GM19239 (cell line): ENCODE results near the gene ATXN7L1.

Experiments used
- DNase-seq: peaks from one replicate; pipeline ENCODE4 v3.0.0; 2011; ENCODE audit warnings: low spot score; ENCODE audit not compliant: insufficient read length
- FAIRE-seq: peaks from 2 replicates; lab custom pipeline; 2011; peaks lifted over from hg19 to GRCh38; lab: Jason Lieb, UNC

Gene ATXN7L1

DNA sequence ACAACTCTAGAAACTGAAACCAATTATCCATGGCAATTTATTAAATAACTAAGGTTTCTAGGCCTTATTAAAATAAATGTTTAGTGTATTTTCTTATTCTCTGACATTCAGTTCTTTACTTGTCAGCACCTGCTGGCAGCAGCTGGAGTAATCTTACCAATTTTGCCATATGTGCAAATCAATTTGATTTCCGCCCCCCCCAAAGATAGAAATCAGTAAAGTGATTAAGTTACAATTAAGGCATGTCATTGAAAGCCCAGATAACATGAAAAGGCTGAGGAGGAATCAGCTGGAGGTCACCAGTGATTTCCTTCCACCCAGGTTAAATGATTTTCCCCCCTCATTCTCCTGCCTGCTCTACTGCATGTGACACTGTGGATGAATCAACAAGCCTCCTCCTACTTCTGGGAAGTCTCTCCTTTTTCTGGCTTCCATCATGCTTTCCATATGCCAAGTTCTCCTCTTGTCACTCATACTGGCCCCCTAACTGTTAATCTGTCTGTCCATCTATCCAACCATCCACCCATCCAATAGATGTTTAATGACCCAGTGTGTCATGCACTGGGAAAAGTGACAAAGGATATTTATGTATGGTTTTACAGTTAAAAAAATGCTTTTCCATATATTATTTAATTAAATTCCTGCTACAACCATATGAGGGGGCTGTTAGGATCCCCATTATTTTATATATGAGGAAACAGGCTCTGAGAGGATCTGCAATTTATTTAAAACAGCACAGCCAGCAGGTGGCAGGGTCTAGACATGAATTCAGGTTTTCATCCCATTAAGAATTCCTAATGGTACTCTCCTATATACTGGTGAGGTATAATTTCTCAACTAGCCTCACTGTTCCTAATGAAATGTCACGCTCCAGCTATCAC lies 116.5 kb downstream of the ATXN7L1 start:
- FAIRE-seq (no peak), DNase-seq (no peak)

DNA sequence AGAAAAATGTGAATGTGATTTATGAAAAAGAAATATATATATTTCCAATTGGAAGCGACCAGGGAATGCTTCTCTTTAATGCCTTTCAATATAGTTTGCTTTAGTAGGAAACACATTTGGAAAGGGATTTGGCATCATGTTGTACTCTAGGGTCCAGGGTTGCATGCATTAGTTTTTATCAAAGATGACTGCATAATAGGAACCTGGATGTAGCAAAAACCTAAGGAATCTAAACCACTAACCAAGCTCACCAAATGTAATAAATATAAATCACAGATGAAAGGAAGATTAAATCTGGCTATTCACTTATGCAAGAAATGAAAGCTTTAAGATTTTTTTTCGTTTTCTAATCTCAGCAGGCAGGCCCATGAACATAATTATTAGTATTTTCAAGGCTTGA lies 120.0 kb downstream of the ATXN7L1 start:
- FAIRE-seq (no peak), DNase-seq (no peak)

GRCh38 chr7:105752671-105753275 lies 123.6 kb downstream of the ATXN7L1 start:
- FAIRE-seq (no peak), DNase-seq (no peak)

DNA sequence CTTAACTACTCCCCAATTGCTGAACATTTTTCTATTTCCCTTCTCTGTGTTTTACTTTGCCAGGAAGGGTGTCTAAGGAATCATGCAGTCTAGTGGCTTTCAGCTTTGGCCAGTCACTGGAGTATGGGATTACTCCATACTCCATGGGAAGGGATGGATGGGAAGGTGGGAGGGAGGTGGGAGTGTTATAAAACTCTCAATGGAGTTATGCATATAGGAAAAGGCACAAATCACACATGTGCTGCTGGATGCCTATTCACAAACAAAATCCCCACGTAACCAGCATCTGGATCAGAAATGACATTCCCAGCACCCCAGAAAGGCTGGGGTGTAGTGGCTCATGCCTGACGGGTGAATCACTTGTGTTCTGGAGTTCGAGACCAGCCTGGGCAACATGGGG lies 125.3 kb downstream of the ATXN7L1 start:
- DNase-seq (no peak), FAIRE-seq (no peak)

GRCh38 chr7:105748701-105749100 lies 127.7 kb downstream of the ATXN7L1 start:
- DNase-seq = no peak
- no peak for FAIRE-seq

GRCh38 chr7:105745681-105746330 lies 130.6 kb downstream of the ATXN7L1 start:
- DNase-seq = no peak

GRCh38 chr7:105744258-105744657 lies 132.1 kb downstream of the ATXN7L1 start:
- DNase-seq (no peak), FAIRE-seq (no peak)

More at GRCh38 chr7:105745681-105746330, 130.6 kb downstream of the ATXN7L1 start:
- FAIRE-seq = no peak

DNA sequence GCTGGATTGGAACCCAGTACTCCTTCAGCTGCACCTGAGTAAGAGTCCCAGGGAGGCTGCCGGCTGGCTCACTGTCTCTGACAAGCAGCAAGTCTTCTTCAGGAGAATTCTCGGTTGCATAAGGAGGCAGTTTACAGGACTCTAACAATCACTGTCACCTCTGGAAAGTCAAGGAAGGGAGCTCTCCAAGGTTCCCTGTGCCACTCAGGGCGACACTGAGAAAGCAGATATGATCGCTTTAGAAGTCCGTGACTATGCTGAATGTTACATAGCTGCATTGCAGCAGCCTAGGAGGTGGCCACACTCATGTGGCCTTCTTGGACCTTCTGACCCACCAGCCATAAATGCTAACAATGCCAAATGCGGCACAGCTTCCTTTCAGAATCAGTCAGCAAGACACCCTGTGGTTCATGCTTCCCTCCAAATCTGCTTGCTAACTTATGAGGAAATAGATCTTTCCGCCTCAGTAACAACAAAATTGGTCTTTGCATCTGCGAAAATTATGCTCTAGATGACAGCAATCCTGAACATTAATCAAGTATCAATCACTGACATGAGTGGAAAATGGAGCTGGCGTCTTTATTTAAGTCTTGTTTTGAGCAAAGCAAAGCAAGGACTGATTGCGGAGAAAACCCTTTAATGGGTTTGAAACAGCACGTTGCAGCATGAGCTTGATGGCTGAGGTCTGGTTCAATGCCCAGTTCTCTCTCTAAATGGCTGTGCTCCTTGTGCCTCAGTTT lies 132.9 kb downstream of the ATXN7L1 start:
- DNase-seq (no peak), FAIRE-seq (peak; percentile 70)

DNA sequence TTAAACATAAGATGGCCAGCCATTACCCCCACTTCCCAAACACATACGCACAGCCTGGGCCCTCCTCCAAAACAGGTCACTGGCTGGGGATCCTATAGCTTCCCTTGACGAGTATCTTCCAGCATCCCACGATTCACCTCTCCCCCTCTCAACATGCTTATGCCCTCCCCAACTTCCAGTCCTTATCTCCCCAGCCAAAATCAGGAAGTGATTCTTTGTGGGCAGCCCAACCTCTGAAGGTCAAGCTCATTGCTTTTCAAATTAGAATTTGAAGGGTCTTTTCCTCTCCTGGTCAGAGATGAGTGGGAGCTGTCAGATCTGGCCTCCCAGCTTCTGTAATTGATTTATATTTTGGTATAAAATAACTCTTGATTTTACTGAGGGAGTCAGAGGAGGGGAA lies 133.6 kb downstream of the ATXN7L1 start:
- no peak for FAIRE-seq
- DNase-seq = no peak

DNA sequence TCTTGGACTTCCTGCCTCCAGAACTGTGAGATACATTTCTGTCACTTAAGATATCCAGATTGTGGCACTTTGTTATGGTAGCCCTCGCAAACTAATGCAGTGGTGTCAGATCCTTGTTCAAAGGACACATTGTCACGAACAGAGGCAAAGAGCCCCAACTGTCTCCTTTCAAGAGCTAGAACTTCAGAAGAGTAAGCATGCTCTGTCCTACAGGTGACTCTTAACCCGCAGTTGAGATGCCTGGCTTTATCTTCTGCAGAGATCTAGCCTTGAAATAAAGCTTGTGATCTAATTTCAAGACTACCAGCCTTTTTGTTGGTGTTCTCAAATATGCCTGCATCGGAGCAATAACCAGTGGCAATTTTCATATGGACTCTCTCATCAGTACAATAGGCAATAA lies 134.4 kb downstream of the ATXN7L1 start:
- no peak for FAIRE-seq
- DNase-seq = no peak

DNA sequence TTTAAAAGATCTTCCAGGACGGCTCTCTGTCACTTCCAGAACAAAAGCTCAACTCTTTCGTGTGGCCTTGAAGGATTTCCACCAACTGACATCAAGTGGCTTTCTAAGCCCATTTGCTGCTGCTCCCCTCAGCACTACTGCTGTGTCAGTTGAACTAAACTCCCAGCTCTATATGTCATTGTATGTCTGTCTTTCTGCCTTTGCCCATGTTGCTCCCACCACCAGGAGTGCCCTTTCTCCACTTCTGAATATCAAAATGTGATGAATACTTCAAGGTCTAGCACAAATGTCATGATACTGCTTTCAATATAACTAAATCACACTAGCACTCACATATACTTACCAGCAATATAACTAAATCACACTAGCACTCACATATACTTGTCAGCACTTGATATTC lies 138.3 kb downstream of the ATXN7L1 start:
- FAIRE-seq (no peak), DNase-seq (no peak)

DNA sequence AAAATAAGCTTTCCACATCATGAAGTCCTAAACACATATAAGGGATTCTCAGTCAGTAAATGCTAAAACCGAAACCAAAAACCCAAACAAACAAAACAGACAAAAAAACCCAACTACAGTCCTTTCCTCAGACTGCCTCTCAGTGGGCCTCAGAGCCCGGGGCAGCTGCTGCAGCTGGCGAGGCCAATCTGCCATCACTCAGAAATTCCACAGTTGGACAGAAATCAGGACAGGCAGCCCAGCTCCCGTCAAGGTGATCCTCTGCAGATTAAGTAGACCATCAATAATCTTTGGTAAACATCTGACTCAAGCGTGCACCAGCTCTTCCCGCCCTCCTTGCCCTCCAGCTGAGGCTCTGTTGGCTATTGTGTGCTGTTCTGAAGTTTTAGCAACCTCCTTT lies 142.2 kb downstream of the ATXN7L1 start:
- DNase-seq (no peak), FAIRE-seq (no peak)

DNA sequence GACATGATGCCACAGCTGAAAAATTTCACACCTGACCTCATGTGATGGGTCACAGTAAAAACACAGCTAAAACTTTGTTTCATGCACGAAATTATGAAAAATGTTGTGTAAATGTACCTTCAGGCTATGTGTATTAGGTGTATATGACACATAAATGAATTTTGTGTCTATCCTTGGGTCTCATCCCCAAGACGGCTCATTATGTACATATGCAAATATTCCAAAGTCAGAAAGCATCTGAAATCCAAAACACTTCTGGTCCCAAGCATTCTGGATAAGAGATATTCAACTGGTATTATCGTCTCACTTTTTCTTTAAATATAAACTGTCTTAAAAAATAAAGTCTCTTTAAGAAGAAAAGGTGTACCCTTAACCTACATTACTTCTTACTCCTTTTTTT lies 145.4 kb downstream of the ATXN7L1 start:
- DNase-seq (no peak), FAIRE-seq (no peak)

DNA sequence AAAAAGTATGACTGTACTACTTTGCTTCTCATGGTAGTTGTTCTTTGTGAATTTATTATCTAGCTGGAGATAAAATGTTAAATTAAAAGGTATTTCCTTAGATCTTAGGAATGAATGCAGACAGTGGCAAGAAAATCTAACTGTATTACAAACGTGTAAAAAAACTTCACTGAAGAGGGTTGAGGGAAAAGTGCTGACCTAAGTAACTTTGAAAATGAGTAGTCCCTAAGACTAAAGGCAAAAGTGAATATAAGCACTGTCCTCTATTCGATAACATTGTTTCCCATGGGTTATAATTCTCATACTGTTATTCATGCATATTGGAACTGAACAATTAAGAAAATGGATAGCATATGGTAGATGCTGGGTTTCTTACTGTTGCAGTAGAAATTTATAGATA lies 148.4 kb downstream of the ATXN7L1 start:
- FAIRE-seq = no peak
- DNase-seq = no peak

DNA sequence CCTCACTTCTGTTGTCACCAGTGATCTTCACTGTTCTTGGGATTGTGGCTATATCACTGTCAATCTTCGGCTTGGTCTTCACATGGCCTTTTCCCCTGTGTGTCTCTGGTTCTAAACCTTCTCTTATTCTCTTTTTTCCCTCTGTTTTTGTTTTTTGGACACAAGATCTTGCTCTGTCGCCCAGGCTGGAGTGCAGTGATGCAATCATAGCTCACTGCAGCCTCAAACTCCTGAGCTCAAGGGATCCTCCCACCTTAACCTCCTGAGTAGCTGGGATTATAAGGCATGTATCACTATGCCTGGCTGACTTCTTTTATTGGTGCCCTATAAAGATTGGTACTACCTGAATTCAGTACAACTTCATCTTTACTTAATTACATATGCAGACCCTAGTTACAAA lies 151.7 kb downstream of the ATXN7L1 start:
- FAIRE-seq (no peak), DNase-seq (no peak)

DNA sequence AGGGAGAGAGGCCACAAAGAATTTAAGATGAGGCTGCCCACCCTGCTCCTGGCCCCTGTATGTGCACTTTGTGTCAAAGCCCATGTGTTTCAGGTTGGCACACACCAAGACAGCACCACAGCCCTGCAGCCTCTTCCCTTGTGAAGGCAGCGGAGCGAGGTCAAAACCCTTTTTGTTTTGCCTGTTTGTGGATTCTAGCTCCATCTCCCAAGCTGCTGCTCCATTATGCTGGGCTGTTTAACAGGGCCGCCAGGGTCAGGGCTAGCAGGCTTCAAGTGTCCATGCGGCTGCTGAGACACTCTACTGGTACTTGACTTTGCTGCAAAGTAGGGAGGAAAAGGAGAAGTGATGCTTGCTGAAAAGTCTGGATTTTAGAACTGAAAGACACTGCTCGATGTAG lies 152.8 kb downstream of the ATXN7L1 start:
- FAIRE-seq = no peak
- no peak for DNase-seq

DNA sequence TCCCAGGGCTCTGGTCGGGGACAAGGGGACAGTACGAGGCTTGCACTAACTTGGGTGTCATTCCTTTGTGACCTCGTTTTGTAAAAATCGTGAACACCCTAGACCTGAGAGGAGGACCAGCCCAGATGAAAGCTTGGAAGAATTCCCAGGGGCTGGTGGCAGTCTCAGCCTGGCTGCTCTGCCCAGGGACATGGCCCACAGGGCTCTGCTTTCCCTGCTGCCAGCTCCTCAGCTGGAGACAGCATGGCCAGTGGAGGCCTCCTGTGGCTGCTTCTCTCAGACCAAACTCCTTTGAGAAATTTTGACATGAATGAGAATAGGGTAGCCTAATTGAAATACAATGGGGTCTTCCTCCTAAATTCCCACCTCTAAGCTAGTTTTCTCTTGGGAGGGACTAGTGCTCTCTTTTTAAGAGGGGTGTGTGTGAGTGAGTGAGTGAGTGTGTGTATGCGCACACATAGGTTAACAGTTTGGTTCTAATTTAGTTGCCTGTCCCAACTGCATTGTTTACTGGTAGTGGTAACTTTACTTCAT lies 154.8 kb downstream of the ATXN7L1 start:
- FAIRE-seq (no peak), DNase-seq (no peak)

GRCh38 chr7:105719919-105720318 lies 156.5 kb downstream of the ATXN7L1 start:
- DNase-seq (no peak), FAIRE-seq (no peak)

DNA sequence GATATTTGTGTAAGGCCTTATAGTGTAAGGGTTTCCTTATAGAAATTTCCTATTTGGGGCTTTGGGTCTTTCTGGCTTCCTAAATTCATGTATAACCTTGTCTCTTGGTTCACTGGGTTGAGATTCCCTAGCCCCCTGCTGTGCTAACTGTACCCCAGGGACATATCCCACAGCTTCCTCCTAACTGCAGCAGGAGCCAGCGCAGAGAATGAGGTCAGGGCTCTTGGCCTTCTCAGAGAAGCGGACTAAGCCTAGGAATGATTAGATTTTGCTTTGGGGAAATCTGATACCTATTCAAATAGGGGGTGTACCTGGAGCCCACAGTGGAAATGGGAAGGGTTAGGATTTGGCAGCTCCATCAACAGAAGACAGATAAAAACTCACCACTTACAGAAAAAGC lies 157.0 kb downstream of the ATXN7L1 start:
- no peak for DNase-seq
- FAIRE-seq = no peak

DNA sequence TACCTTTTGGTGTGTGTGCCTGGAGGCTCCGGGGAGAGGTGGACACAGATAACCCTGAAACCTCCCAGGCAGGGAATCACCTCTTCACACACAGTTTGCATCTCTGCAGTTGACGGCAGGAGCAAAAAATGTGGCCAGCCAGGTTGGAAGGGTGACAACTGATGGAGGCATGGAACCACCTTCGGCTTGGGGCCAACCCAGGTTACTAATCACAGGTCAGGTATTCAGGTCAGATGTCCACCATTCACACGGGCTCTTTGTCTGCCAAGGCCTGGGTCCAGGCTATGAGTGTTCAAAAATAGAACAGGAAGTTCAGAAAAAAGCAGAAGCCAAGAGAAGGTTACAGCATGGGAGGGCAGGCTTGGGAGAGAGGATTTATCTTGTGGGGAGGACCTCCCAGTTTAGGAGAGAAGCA lies 157.9 kb downstream of the ATXN7L1 start:
- FAIRE-seq = no peak
- DNase-seq = no peak
